Cardiac fibroblast (primary cell): ENCODE data around the gene MAGEB4.
"Not testable (repeated sequence)": the region's sequence is repeated elsewhere in the genome, so short reads cannot be mapped to it uniquely, and the experiment has no call there.

Experiments used
- DNase-seq, 2 donors: peaks; one replicate each; pipeline versions ENCODE4 v3.0.0 to v3.0.0-alpha.2; 2010; ENCODE audit warnings: low read depth in 2 of 2
- H3K4me3 ChIP-seq, 2 donors: replicated peaks in 1 of 2; 1 replicate in 1 of 2; 2 replicates in 1 of 2; pipeline ENCODE4 v1.5.1; 2011; ENCODE audit warnings: low read depth in 2 of 2, low read length in 2 of 2, mild to moderate bottlenecking in 2 of 2, moderate library complexity in 1 of 2
- CTCF ChIP-seq: IDR thresholded peaks from one replicate; pipeline ENCODE4 v1.5.1; 2011; ENCODE audit warnings: low read depth, mild to moderate bottlenecking, low read length, inconsistent platforms

MAGEB4 gene

GRCh38 chrX:30241724-30242415 lies at the start of gene MAGEB4:
Gene MAGEB4, plus strand, starts transcription at chrX:30242000. Its CDS starts 136 bp downstream, at chrX:30242136.
- DNase-seq: no peak
- no peak within 1 kb of the TSS for H3K4me3 ChIP-seq
- TF ChIP-seq CTCF: no peak

GRCh38 chrX:30193910-30194309 lies 47.9 kb upstream of the MAGEB4 start:
- H3K4me3 ChIP-seq, DNase-seq: not testable (repeated sequence)

- no peak for TF ChIP-seq CTCF
- peak in 1 of 2 donors; percentile 3 for DNase-seq
- H3K4me3 ChIP-seq: no peak overlapping the region
Observed at GRCh38 chrX:30196322-30196721, 45.5 kb upstream of the MAGEB4 start.

- no peak for DNase-seq
- no peak for TF ChIP-seq CTCF
Observed at GRCh38 chrX:30212172-30212571, 29.6 kb upstream of the MAGEB4 start.

GRCh38 chrX:30215357-30215843 lies 26.4 kb upstream of the MAGEB4 start, which contains the start of gene MAGEB2:
Gene MAGEB2, plus strand, starts transcription at chrX:30215563. Its CDS starts 3,018 bp downstream, at chrX:30218581.
- no peak within 1 kb of the TSS for H3K4me3 ChIP-seq
- no peak for DNase-seq
- TF ChIP-seq CTCF: no peak

More at GRCh38 chrX:30212172-30212571, 29.6 kb upstream of the MAGEB4 start:
- no peak overlapping the region for H3K4me3 ChIP-seq

- DNase-seq: no peak
- H3K4me3 ChIP-seq: no peak overlapping the region
- no peak for TF ChIP-seq CTCF
Observed at GRCh38 chrX:30217465-30217864, 24.3 kb upstream of the MAGEB4 start.

- H3K4me3 ChIP-seq: no peak overlapping the region
- no peak for TF ChIP-seq CTCF
- no peak for DNase-seq
Observed at GRCh38 chrX:30219372-30219771, 22.4 kb upstream of the MAGEB4 start.
